Measurements from ENCODE around the gene RIMBP2.

The RIMBP2 gene

DNA sequence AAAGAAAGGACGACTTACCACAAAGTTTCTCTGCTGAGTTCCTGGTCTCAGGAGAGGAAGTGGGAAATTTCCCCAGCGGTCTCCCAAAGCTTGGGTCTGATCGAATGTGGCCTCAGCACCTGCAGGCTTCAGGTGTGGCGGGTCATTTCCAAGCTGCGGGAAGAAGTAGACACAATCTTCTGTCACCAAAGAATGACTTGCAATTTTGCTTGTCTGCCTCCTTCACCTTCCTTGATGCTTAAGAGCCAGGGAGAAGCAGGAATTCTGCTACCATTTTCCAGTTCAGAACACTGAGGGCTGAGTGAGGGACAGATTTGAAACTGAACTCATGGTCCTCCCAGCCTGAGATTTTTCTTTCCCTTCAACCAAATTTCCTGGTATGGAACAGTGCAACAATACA is 87.8 kb downstream of the RIMBP2 start:
- in situ Hi-C loops (cut with HindIII; ENCODE audit: low sequenced_read_pairs), result no loop called here
- no peak for DNase-seq (ENCODE audit: low read depth)
- no peak overlapping the region for H3K4me3 ChIP-seq (ENCODE audit: low read depth, low read length)
- TF ChIP-seq, protein P1, sequence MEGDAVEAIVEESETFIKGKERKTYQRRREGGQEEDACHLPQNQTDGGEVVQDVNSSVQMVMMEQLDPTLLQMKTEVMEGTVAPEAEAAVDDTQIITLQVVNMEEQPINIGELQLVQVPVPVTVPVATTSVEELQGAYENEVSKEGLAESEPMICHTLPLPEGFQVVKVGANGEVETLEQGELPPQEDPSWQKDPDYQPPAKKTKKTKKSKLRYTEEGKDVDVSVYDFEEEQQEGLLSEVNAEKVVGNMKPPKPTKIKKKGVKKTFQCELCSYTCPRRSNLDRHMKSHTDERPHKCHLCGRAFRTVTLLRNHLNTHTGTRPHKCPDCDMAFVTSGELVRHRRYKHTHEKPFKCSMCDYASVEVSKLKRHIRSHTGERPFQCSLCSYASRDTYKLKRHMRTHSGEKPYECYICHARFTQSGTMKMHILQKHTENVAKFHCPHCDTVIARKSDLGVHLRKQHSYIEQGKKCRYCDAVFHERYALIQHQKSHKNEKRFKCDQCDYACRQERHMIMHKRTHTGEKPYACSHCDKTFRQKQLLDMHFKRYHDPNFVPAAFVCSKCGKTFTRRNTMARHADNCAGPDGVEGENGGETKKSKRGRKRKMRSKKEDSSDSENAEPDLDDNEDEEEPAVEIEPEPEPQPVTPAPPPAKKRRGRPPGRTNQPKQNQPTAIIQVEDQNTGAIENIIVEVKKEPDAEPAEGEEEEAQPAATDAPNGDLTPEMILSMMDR (IDR thresholded peaks at IDR 0.05; ENCODE audit: low read depth, low read length, missing control alignments), result no peak

DNA sequence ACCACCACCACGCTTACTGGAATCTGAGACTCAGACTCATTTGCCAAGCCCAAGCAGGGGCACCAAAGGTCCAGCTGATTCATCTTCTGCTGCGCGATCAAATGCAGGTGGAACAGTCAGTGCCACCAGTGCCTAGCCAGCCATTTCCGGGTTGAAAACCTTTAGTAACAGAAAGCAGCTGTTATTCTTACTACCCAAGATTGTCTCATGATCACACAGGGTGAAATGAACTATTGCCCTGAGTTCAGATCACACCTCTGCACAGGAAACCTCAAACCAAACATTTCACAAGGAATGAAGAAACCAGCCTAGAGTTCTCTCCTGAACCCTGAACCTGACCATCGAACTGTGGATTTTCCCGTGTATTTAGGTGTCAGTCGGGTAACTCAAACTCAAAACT is 88.9 kb downstream of the RIMBP2 start:
- TF ChIP-seq, protein P1 (IDR thresholded peaks at IDR 0.05; ENCODE audit: low read depth, low read length, missing control alignments), result no peak
- no peak for DNase-seq (ENCODE audit: low read depth)
- in situ Hi-C loops (cut with HindIII; ENCODE audit: low sequenced_read_pairs), result no loop called here
- no peak overlapping the region for H3K4me3 ChIP-seq (ENCODE audit: low read depth, low read length)

DNA sequence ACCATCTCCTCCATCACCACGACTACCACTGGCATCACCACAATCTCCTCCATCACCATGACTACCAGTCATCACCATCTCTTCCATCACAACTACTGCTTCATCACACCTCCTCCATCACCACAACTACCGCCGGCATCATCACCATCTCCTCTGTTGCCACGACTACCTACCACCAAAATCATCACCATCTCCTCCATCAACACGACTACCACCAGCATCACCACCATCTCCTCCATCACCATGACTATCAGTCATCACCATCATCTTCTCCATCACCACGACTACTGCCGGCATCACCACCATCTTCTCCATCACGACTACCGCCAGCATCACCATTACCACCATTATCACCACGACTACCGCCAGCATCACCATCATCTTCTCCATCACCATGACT is 89.5 kb downstream of the RIMBP2 start:
- TF ChIP-seq, protein P1 (IDR thresholded peaks at IDR 0.05; ENCODE audit: low read depth, low read length, missing control alignments), result no peak
- no peak overlapping the region for H3K4me3 ChIP-seq (ENCODE audit: low read depth, low read length)
- DNase-seq (ENCODE audit: low read depth), result no peak
- in situ Hi-C loops (cut with HindIII; ENCODE audit: low sequenced_read_pairs), result no loop called here

DNA sequence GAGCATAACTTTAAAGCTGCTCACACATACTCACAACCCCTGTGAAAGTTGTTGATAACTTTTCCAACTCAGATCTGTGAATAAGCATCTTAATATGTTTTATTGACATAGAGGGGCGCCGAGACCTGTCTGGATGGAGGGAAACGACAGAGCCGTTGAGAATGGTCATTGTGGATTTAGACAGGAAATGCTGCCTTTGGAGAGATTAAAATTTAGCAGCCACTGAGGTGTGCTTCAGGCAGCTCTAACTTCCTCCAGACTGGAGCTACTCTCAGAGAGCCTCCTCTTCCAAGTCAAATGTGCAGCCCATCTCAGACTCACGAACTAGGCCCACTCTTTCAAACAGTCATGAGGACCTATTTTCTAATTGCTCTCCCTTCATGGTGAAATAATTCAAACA is 90.9 kb downstream of the RIMBP2 start:
- no peak overlapping the region for H3K4me3 ChIP-seq (ENCODE audit: low read depth, low read length)
- DNase-seq (ENCODE audit: low read depth), result no peak
- TF ChIP-seq, protein P1 (IDR thresholded peaks at IDR 0.05; ENCODE audit: low read depth, low read length, missing control alignments), result no peak
- in situ Hi-C loops (cut with HindIII; ENCODE audit: low sequenced_read_pairs), result no loop called here

DNA sequence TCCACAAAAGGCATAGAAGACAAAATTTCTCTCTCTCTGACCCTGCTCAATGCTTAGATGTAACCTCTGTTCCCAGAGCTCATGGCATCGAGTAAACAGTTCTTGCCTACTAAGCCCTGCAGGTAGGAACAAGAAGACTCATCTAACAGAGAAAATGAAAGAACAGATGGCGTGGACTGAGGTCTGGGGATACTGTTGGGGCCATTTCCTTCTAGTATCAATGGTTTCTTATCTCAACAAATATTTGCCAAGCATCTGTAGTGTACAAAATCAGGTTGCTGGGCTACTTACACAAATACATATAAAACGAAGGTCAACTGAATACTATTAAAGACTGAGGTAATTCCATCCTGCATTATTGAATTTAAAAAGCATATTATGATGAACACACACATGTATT is 93.3 kb downstream of the RIMBP2 start:
- TF ChIP-seq, protein P1 (IDR thresholded peaks at IDR 0.05; ENCODE audit: low read depth, low read length, missing control alignments), result no peak
- no peak overlapping the region for H3K4me3 ChIP-seq (ENCODE audit: low read depth, low read length)
- in situ Hi-C loops (cut with HindIII; ENCODE audit: low sequenced_read_pairs), result no loop called here
- no peak for DNase-seq (ENCODE audit: low read depth)

DNA sequence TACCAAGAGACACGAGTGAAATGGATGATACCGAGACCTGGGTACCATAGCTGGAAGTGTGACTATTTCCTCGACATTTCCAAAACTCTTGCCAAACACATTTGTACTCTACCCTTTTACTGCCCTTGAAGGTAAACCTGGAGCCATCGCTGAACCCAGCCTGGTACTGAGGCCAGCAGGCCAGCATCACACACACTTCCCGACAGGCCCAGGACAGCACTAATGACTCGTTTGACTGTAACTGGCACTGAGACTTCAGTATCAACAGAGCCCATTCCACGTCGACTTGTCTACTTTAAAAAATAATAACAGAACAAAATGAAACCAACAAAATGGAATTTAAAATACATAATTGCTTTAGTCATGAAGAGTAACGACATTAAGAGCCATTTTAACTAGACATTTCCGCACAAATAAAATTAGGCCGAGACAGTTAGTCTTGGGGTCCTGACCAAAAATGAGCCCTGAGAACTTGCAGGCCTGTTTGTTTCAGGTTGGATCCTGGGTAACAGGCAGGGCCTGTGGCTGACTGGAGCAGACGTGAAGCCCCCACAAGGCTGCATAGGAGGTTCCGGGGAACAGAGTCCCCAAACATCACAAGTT is 94.3 kb downstream of the RIMBP2 start:
- in situ Hi-C loops (cut with HindIII; ENCODE audit: low sequenced_read_pairs), result no loop called here
- TF ChIP-seq, protein P1 (IDR thresholded peaks at IDR 0.05; ENCODE audit: low read depth, low read length, missing control alignments), result no peak
- no peak overlapping the region for H3K4me3 ChIP-seq (ENCODE audit: low read depth, low read length)
- no peak for DNase-seq (ENCODE audit: low read depth)
